PC-3 (cell line): Measurements from ENCODE around the gene CLECL1. TPM values are rescaled to one million over a fixed set of nuclear protein-coding genes. Genes with fewer than 3 reads are reported as not detected.

Source experiments
- ATAC-seq: fragments of 200-7000 bp; cut with Tn5 transposase; 2 replicates; pipeline ENCODE4 v1.9.1; 2020; ENCODE audit warnings: mild to moderate bottlenecking, moderate library complexity
- BruUV-seq: library from RNA; stranded (reverse); fragments of 400-500 nt; replicated peaks from 2 replicates; lab custom pipeline; 2021; lab: Mats Ljungman, UMichigan
- CTCF ChIA-PET: fragments of 300-600 bp; sonication (Branson Sonifier 250); formaldehyde crosslinking; loops from one replicate; lab custom pipeline; 2022; ENCODE audit warnings: antibody characterized with exemption; lab: Charles Lee
- POLR2A ChIA-PET: fragments of 300-600 bp; sonication (Branson Sonifier 250); formaldehyde crosslinking; loops from one replicate; lab custom pipeline; 2022; ENCODE audit warnings: antibody characterized with exemption; ENCODE audit not compliant: unreplicated experiment; lab: Charles Lee
- DNase-seq: peaks from one replicate; pipeline ENCODE4 v3.0.0-alpha.2; 2015
- H2AFZ ChIP-seq: fragments of 300-600 bp; sonication (generic); 2 replicates; pipeline ENCODE4 v1.6.0; 2016; ENCODE audit warnings: antibody characterized with exemption, low read length
- H3F3A ChIP-seq: fragments of 300-600 bp; sonication (generic); one replicate; pipeline ENCODE4 v1.6.0; 2017; ENCODE audit warnings: antibody characterized with exemption, low read length, control low read depth, mild to moderate bottlenecking; ENCODE audit not compliant: unreplicated experiment
- H3K27ac ChIP-seq: fragments of 300-600 bp; sonication (generic); 2 replicates; pipeline ENCODE4 v1.5.1; 2016; ENCODE audit warnings: mild to moderate bottlenecking, low read length
- H3K27me3 ChIP-seq: fragments of 300-600 bp; sonication (generic); 2 replicates; pipeline ENCODE4 v1.6.1; 2016; ENCODE audit warnings: low read length, mixed read lengths
- H3K36me3 ChIP-seq: fragments of 300-600 bp; sonication (generic); 2 replicates; pipeline ENCODE4 v1.6.1; 2016; ENCODE audit warnings: low read depth, mixed run types, low read length, mixed read lengths
- H3K4me1 ChIP-seq: fragments of 300-600 bp; sonication (generic); 2 replicates; pipeline ENCODE4 v1.5.1; 2016; ENCODE audit warnings: low read length; ENCODE audit not compliant: insufficient read depth
- H3K4me2 ChIP-seq: fragments of 300-600 bp; sonication (generic); 2 replicates; pipeline ENCODE4 v1.6.0; 2016; ENCODE audit warnings: low read length
- H3K4me3 ChIP-seq: fragments of 300-600 bp; sonication (generic); 2 replicates; pipeline ENCODE4 v1.5.1; 2016; ENCODE audit warnings: mild to moderate bottlenecking, low read length, mixed read lengths
- H3K79me2 ChIP-seq: fragments of 300-600 bp; sonication (generic); 2 replicates; pipeline ENCODE4 v1.6.1; 2017; ENCODE audit warnings: low read length, mixed read lengths
- H3K9ac ChIP-seq: fragments of 300-600 bp; sonication (generic); 2 replicates; pipeline ENCODE4 v1.6.0; 2016; ENCODE audit warnings: mild to moderate bottlenecking, low read length
- H3K9me2 ChIP-seq: fragments of 300-600 bp; sonication (generic); replicated peaks from 2 replicates; pipeline ENCODE4 v1.6.1; 2016; ENCODE audit warnings: mixed run types, low read length, mixed read lengths
- H3K9me3 ChIP-seq: fragments of 300-600 bp; sonication (generic); 2 replicates; pipeline ENCODE4 v1.6.1; 2016; ENCODE audit warnings: low read length, mixed read lengths
- H4K20me1 ChIP-seq: fragments of 300-600 bp; sonication (generic); 2 replicates; pipeline ENCODE4 v1.6.1; 2016; ENCODE audit warnings: low read length, mixed read lengths
- CTCF ChIP-seq: fragments of 300-600 bp; sonication (generic); conservative IDR thresholded peaks from 2 replicates; pipeline ENCODE4 v1.5.1; 2017; ENCODE audit warnings: antibody characterized with exemption, low read depth, mild to moderate bottlenecking, low read length
- EZH2 ChIP-seq: fragments of 300-600 bp; sonication (generic); IDR thresholded peaks from one replicate; pipeline ENCODE4 v1.6.1; 2017; ENCODE audit warnings: antibody characterized with exemption, mild to moderate bottlenecking, low read length; ENCODE audit not compliant: unreplicated experiment
- EZH2phosphoT487 ChIP-seq: fragments of 300-600 bp; sonication (generic); IDR thresholded peaks from 2 replicates; pipeline ENCODE4 v1.6.1; 2018; ENCODE audit warnings: mild to moderate bottlenecking, antibody characterized with exemption, low read length, borderline replicate concordance
- intact Hi-C: fragments of 100-400 bp; cut with micrococcal nuclease; formaldehyde crosslinking; loops from 2 replicates; pipeline ENCODE4 v1.9.0; 2023
- total RNA-seq: library from RNA; depleted of rRNA; stranded (reverse); fragments of >200 nt; gene quantifications from 2 replicates; pipeline ENCODE4 v1.2.3, GENCODE V29; 2014

CLECL1 gene
- total RNA-seq, 1 experiment from 2014 or later: not detected

- Histone ChIP-seq H3K27me3 (no peaks in the 10 kb centered on the region), H3K4me1 (no peaks in the 10 kb centered on the region), H3K36me3 (no peaks in the 10 kb centered on the region), H3K9ac (no peak overlapping the region), H4K20me1 (no peaks in the 10 kb centered on the region), H3K79me2 (no peaks in the 10 kb centered on the region), H3K9me2 (no peaks in the 10 kb centered on the region), H2AFZ (no peak overlapping the region), H3K9me3 (no peaks in the 10 kb centered on the region), H3K4me2 (no peak overlapping the region), H3K4me3 (no peak overlapping the region), H3K27ac (no peak overlapping the region), H3F3A (no peaks in the 10 kb centered on the region)
- POLR2A ChIA-PET: interaction anchor here (0.6 kb wide), 1 partner anchor 52 kb away, joined by 3 read pairs; no protein-coding TSS in a partner anchor
- intact Hi-C loops: no loop called here
- BruUV-seq: no TSS peak
- CTCF ChIA-PET: no interaction called here
- TF ChIP-seq EZH2phosphoT487 (no peak), CTCF (no peak), EZH2 (no peak)
- DNase-seq: no peak
- no peak for ATAC-seq
These were observed 32.8 kb downstream of the CLECL1 start for GRCh38 chr12:9699898-9700605.

- Histone ChIP-seq H3F3A (no peaks in the 10 kb centered on the region), H3K4me1 (no peaks in the 10 kb centered on the region), H3K36me3 (no peaks in the 10 kb centered on the region), H3K9me3 (no peaks in the 10 kb centered on the region), H4K20me1 (no peaks in the 10 kb centered on the region), H2AFZ (no peak overlapping the region), H3K9ac (no peak overlapping the region), H3K27ac (no peak overlapping the region), H3K79me2 (no peaks in the 10 kb centered on the region), H3K4me2 (no peak overlapping the region), H3K27me3 (no peaks in the 10 kb centered on the region), H3K4me3 (no peak overlapping the region), H3K9me2 (no peaks in the 10 kb centered on the region)
- ATAC-seq: no peak
- intact Hi-C loops: no loop called here
- TF ChIP-seq EZH2phosphoT487 (no peak), EZH2 (no peak), CTCF (no peak)
- DNase-seq: no peak
- no TSS peak for BruUV-seq
- ChIA-PET POLR2A (no interaction called here), CTCF (no interaction called here)
These were observed 33.5 kb downstream of the CLECL1 start for GRCh38 chr12:9699269-9699897.

GRCh38 chr12:9698681-9699080 is 34.2 kb downstream of the CLECL1 start:
- intact Hi-C loops: no loop called here
- no peaks in the 10 kb centered on the region for H3K36me3 ChIP-seq

More at GRCh38 chr12:9698681-9699080, 34.2 kb downstream of the CLECL1 start:
- Histone ChIP-seq H3K4me2 (no peak overlapping the region), H3K9me3 (no peaks in the 10 kb centered on the region), H3F3A (no peaks in the 10 kb centered on the region), H3K9me2 (no peaks in the 10 kb centered on the region), H3K9ac (no peak overlapping the region), H4K20me1 (no peaks in the 10 kb centered on the region), H3K27me3 (no peaks in the 10 kb centered on the region), H3K4me3 (no peak overlapping the region), H3K27ac (no peak overlapping the region), H3K4me1 (no peaks in the 10 kb centered on the region), H2AFZ (no peak overlapping the region), H3K79me2 (no peaks in the 10 kb centered on the region)
- CTCF ChIA-PET: no interaction called here
- no peak for DNase-seq
- no TSS peak for BruUV-seq
- TF ChIP-seq EZH2: no peak
- no peak for TF ChIP-seq EZH2phosphoT487
- TF ChIP-seq CTCF: no peak
- POLR2A ChIA-PET: no interaction called here
- ATAC-seq: no peak
